Esophagus squamous epithelium (tissue), 4 donors: ENCODE results near the gene PTPN5.

Source experiments
- POLR2A ChIP-seq, 4 donors: fragments of 450-650 bp; IDR thresholded peaks; one replicate each; pipeline ENCODE4 v1.6.1; 2017; ENCODE audit warnings: antibody characterized with exemption in 4 of 4, mild to moderate bottlenecking in 4 of 4, moderate library complexity in 3 of 4
- TF ChIP-seq, protein P1 (sequence below), 6 experiments: fragments of 450-650 bp in 4 of 6; fragments of 200-600 bp in 2 of 6; sonication (generic) in 2 of 6; IDR thresholded peaks; one replicate each; pipeline ENCODE4 v1.5.1; 2016 to 2019; ENCODE audit warnings: antibody characterized with exemption in 6 of 6, mild to moderate bottlenecking in 4 of 6, moderate library complexity in 4 of 6

DNA sequence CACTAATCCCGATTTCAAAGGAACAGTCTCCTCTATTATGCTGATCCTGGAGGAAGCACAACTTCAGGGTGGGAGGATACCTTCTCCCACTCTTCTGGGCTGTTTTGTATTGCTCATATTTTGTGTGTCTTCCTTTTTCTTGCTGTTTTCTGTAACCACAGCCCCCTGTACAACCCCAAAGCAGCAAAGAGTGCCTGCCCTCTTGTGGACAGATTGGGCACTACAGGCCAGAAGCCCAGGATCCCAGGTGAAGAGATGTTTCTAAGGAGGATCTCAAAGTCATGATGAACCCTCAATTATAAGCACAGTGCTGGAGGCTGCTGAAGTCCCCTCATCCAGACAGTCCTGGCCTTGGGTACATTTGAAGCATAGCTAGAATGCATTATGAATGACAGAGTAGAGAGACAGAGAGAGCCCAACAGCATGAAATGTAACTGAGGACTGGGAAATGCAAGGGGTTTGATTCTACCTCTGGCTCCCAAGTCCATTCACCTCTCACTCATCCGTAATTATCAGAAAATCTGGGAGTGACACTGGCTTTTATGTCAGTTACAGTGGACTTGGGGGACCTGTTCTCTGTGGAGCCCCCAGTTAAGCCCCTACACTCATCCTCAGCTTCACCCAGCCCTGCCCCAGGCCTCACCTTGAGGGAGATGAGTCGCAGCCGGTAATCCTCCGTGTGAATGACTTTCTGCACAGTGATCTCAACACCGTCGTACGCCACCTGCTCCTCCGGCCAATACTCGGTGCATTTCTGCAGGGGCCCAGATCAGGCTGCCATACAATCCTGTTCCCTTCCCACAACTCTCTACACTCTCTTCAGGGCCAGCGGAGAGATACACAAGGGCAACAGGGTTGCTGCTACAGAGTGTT, 59.4 kb downstream of the PTPN5 start:
- TF ChIP-seq, protein P1, sequence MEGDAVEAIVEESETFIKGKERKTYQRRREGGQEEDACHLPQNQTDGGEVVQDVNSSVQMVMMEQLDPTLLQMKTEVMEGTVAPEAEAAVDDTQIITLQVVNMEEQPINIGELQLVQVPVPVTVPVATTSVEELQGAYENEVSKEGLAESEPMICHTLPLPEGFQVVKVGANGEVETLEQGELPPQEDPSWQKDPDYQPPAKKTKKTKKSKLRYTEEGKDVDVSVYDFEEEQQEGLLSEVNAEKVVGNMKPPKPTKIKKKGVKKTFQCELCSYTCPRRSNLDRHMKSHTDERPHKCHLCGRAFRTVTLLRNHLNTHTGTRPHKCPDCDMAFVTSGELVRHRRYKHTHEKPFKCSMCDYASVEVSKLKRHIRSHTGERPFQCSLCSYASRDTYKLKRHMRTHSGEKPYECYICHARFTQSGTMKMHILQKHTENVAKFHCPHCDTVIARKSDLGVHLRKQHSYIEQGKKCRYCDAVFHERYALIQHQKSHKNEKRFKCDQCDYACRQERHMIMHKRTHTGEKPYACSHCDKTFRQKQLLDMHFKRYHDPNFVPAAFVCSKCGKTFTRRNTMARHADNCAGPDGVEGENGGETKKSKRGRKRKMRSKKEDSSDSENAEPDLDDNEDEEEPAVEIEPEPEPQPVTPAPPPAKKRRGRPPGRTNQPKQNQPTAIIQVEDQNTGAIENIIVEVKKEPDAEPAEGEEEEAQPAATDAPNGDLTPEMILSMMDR (IDR thresholded peaks at IDR 0.05), result peak; percentile 80 to 98 (median 90)
- no peak for TF ChIP-seq POLR2A (IDR thresholded peaks at IDR 0.05)
